KOPT-K1 (cell line): Measurements from ENCODE around the gene KCND3.

Source experiments
- H3K27ac ChIP-seq: fragments of 200-600 bp; sonication (generic); 2 replicates; pipeline ENCODE4 v1.5.1; 2016; ENCODE audit warnings: antibody characterized with exemption, mild to moderate bottlenecking, low read depth, low read length; ENCODE audit not compliant: poor library complexity, severe bottlenecking
- H3K36me3 ChIP-seq: fragments of 200-600 bp; sonication (generic); 2 replicates; pipeline ENCODE4 v1.5.1; 2017; ENCODE audit warnings: antibody characterized with exemption, mild to moderate bottlenecking, low read length, moderate library complexity; ENCODE audit not compliant: insufficient read depth
- H3K9me3 ChIP-seq: fragments of 200-600 bp; sonication (generic); 2 replicates; pipeline ENCODE4 v1.5.1; 2017; ENCODE audit warnings: antibody characterized with exemption, low read length, mild to moderate bottlenecking; ENCODE audit not compliant: insufficient read depth, poor library complexity, severe bottlenecking

The KCND3 gene

GRCh38 chr1:111924786-111925185 is 64.7 kb downstream of the KCND3 start:
- no peaks in the 10 kb centered on the region for H3K36me3 ChIP-seq
- no peaks in the 10 kb centered on the region for H3K9me3 ChIP-seq
- H3K27ac ChIP-seq, result no peak overlapping the region

GRCh38 chr1:111923766-111924165 is 65.7 kb downstream of the KCND3 start:
- Histone ChIP-seq H3K27ac (no peak overlapping the region), H3K9me3 (no peaks in the 10 kb centered on the region), H3K36me3 (no peaks in the 10 kb centered on the region)

DNA sequence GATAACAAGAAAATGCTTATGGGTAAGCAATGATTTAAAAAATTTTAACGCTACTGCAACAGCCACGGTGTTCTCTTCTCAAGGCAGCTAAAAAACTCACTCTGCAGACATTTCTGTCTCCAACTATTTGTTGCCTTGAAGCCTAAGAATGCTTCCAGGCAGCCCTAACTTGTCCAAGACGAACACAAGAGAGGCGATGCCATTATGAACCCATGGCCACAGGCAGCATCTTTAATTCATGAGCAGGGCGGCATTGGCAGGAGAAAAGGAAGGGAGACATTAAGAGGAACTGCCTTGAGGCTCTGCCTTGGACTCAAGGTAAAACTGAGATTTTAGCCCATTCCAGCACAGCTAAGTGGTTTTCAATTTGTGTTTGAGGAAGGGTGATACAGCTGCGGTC is 67.5 kb downstream of the KCND3 start:
- Histone ChIP-seq H3K36me3 (no peaks in the 10 kb centered on the region), H3K27ac (no peak overlapping the region), H3K9me3 (no peaks in the 10 kb centered on the region)

GRCh38 chr1:111920221-111921024 is 69.0 kb downstream of the KCND3 start:
- Histone ChIP-seq H3K27ac (no peak overlapping the region), H3K9me3 (no peaks in the 10 kb centered on the region), H3K36me3 (no peaks in the 10 kb centered on the region)

DNA sequence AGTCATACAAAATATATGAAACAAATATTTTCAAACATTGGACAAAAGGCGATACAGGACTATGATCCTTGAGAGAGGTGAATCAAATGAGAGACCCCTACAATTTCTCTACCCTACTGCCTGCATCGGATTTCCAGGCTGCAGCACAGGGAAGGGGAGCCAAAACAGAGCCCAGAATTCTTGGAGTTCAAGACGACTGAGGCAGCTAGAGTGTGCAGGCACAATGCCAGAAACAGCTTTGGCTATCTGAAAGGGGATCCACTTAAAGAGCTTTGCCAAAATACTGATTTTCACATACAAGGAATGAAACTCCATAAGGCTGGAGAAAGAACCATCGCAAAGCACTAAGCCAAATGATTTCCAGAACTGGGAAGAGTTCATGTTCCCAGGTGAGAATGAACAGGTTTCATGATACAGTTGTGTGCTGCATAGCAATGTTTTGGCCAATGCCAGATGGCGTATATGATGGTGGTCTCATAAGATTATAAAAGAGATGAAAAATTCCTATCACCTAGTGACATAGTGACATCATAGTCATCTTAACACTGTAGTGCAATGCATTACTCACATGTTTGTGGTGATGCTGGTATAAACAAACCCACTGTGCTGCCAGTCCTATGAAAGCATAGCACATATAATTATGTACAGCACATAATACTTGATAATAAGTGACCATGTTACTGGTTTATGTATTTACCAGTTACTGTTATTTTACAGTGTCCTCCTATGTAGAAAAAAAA is 77.5 kb downstream of the KCND3 start:
- Histone ChIP-seq H3K27ac (no peak overlapping the region), H3K9me3 (no peaks in the 10 kb centered on the region), H3K36me3 (no peaks in the 10 kb centered on the region)

- Histone ChIP-seq H3K36me3 (no peaks in the 10 kb centered on the region), H3K27ac (no peak overlapping the region), H3K9me3 (no peaks in the 10 kb centered on the region)
Observed at GRCh38 chr1:111911061-111911460, 78.4 kb downstream of the KCND3 start.

- no peak overlapping the region for H3K27ac ChIP-seq
- no peaks in the 10 kb centered on the region for H3K9me3 ChIP-seq
- H3K36me3 ChIP-seq, result no peaks in the 10 kb centered on the region
Observed at GRCh38 chr1:111909030-111909429, 80.4 kb downstream of the KCND3 start.

DNA sequence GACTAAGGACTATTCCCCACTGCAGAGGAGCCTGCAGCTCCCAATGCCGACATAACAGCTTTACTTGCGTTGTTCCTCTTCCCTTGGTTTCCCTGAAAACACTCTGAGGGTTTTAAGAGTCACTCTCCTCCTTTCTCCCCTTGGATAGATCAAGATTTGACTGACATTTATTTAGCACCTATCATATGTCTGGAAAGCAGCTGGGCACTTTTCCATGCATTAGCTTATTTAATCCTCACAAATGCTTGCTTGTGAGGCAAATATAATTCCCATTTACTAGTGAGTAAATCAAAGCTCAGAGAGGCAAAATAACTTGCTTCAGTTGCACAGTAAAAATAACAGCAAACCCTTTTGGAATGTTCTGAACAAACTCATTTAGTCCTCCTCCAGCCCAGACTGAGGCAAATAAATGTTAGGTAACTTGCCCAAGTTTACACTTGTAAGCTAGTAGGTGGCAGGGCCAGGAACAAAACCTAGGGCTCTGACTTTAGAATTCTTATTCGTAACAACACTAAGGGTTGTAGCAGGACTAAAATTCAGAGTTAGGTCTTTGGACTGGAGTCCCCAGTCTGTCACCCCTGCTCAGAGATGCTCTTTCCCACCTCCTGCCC is 81.4 kb downstream of the KCND3 start:
- H3K27ac ChIP-seq, result no peak overlapping the region
- no peaks in the 10 kb centered on the region for H3K9me3 ChIP-seq
- H3K36me3 ChIP-seq, result no peaks in the 10 kb centered on the region

GRCh38 chr1:111907321-111907720 is 82.1 kb downstream of the KCND3 start:
- no peaks in the 10 kb centered on the region for H3K36me3 ChIP-seq
- no peaks in the 10 kb centered on the region for H3K9me3 ChIP-seq
- H3K27ac ChIP-seq, result no peak overlapping the region

GRCh38 chr1:111906816-111907215 is 82.7 kb downstream of the KCND3 start:
- no peak overlapping the region for H3K27ac ChIP-seq
- no peaks in the 10 kb centered on the region for H3K36me3 ChIP-seq
- H3K9me3 ChIP-seq, result no peaks in the 10 kb centered on the region

DNA sequence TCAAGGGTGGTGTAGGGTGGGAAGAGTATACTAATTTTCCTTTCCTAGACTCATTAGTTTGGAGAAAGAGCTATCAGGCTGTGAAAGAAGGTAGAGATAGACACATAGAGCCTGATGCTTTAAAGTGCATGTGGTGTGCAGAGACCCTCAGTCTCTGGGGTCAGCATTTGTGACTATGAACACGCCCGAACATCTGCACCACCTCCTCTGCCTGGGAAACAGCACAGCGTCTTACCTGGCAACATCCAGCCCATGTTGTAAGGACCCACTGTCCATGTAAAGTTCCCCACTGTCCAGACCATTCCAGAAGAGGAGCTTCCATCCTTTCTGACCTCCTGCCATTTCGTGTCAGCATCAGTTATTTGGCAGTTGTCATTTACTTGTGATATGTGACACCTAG is 83.4 kb downstream of the KCND3 start:
- Histone ChIP-seq H3K36me3 (no peaks in the 10 kb centered on the region), H3K27ac (no peak overlapping the region), H3K9me3 (no peaks in the 10 kb centered on the region)

- H3K9me3 ChIP-seq, result no peaks in the 10 kb centered on the region
- no peak overlapping the region for H3K27ac ChIP-seq
- H3K36me3 ChIP-seq, result no peaks in the 10 kb centered on the region
Observed at GRCh38 chr1:111904478-111905218, 84.8 kb downstream of the KCND3 start.

- H3K9me3 ChIP-seq, result no peaks in the 10 kb centered on the region
- no peak overlapping the region for H3K27ac ChIP-seq
- H3K36me3 ChIP-seq, result no peaks in the 10 kb centered on the region
Observed at GRCh38 chr1:111903871-111904449, 85.5 kb downstream of the KCND3 start.

DNA sequence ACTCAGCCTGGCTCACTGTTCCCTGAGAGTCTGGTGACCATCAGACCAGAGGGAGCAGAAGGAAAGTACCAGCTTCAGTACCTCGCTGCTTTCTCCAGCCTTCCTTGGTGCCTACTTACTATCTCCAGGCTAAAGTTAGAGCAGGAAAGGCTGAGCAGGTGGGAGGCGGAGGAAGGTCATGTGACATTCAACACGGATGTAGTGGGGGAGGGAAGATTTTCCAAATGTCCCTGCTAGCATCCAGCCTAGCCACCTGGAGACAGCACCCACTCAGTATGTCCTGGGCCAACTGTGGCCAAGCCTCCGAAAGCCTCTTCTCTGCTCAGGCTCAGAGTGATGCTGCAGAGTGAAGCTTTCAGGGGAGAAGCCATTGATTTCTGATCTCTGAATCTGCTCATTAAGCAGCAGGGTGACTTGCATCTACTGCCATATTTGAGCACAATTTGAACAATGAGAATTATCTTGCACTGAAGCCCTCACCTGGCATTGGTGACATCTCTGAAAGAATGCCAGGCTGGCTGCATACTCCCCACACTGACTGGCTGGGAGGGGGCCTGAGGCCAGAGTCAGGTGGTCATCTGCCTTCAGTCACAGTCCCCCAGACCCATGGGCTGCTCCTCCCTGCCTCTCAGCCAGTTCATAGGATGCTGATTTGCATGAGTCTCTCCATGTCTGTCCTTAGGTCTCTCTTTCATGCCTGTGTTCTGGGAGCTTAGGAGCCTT is 86.2 kb downstream of the KCND3 start:
- no peaks in the 10 kb centered on the region for H3K9me3 ChIP-seq
- H3K36me3 ChIP-seq, result no peaks in the 10 kb centered on the region
- H3K27ac ChIP-seq, result no peak overlapping the region
